HEK293 (cell line): Measurements from ENCODE around the gene VPS35L.

Experiments used
- CTCF ChIA-PET: fragments of 350-600 bp; formaldehyde crosslinking; extraction: SDS; loops from one replicate; lab custom pipeline; 2021; ENCODE audit warnings: antibody characterized with exemption; lab: Yijun Ruan, JAX
- POLR2A ChIA-PET: fragments of 300-600 bp; formaldehyde crosslinking; extraction: SDS; loops from one replicate; lab custom pipeline; 2020; ENCODE audit warnings: antibody characterized with exemption, inconsistent platforms; lab: Yijun Ruan, JAX
- H3K27ac ChIP-seq: fragments of 200-500 bp; sonication (Bioruptor generic); 2 replicates; pipeline ENCODE4 v1.5.1; 2014; ENCODE audit warnings: low read depth, low read length, control low read depth, inconsistent platforms; ENCODE audit errors: extremely low read depth
- H3K36me3 ChIP-seq, 2 experiments: fragments of 200-500 bp in 1 of 2; sonication (Bioruptor generic) in 1 of 2; 1 replicate in 1 of 2; 2 replicates in 1 of 2; pipeline ENCODE4 v1.5.1; 2014 to 2017; ENCODE audit warnings: inconsistent platforms in 2 of 2, low read length in 2 of 2; ENCODE audit not compliant: control insufficient read depth in 2 of 2, insufficient read depth in 1 of 2
- H3K4me1 ChIP-seq: fragments of 200-500 bp; sonication (Bioruptor generic); 2 replicates; pipeline ENCODE4 v1.5.1; 2014; ENCODE audit warnings: mild to moderate bottlenecking, low read length, inconsistent platforms; ENCODE audit not compliant: control insufficient read depth, insufficient read depth
- H3K4me3 ChIP-seq: 2 replicates; pipeline ENCODE4 v1.5.1; 2011; ENCODE audit warnings: low read depth, mild to moderate bottlenecking, control low read depth, low read length, moderate library complexity
- H3K9me3 ChIP-seq: fragments of 200-500 bp; sonication (Bioruptor generic); 2 replicates; pipeline ENCODE4 v1.5.1; 2014; ENCODE audit warnings: low read depth, low read length, inconsistent platforms; ENCODE audit not compliant: control insufficient read depth, insufficient read depth
- GLI4 ChIP-seq: fragments of 450-650 bp; formaldehyde crosslinking; IDR thresholded peaks from 2 replicates; pipeline ENCODE4 v1.5.1; 2016; ENCODE audit warnings: missing biosample characterization, missing genetic modification characterization
- OSR2 ChIP-seq: fragments of 450-650 bp; formaldehyde crosslinking; IDR thresholded peaks from 2 replicates; pipeline ENCODE4 v1.5.1; 2016; ENCODE audit warnings: missing biosample characterization, missing genetic modification characterization
- OVOL3 ChIP-seq: fragments of 450-650 bp; formaldehyde crosslinking; IDR thresholded peaks from 2 replicates; pipeline ENCODE4 v1.5.1; 2016; ENCODE audit warnings: missing biosample characterization, missing genetic modification characterization
- SP3 ChIP-seq: fragments of 450-650 bp; formaldehyde crosslinking; IDR thresholded peaks from 2 replicates; pipeline ENCODE4 v1.5.1; 2016; ENCODE audit warnings: missing biosample characterization, missing genetic modification characterization
- TRIM28 ChIP-seq: IDR thresholded peaks from 2 replicates; pipeline ENCODE4 v1.6.1; 2011; ENCODE audit warnings: low read length, control low read depth, borderline replicate concordance
- WT1 ChIP-seq: fragments of 450-650 bp; formaldehyde crosslinking; IDR thresholded peaks from 2 replicates; pipeline ENCODE4 v1.5.1; 2016; ENCODE audit warnings: missing biosample characterization, missing genetic modification characterization
- ZBTB21 ChIP-seq: fragments of 450-650 bp; formaldehyde crosslinking; IDR thresholded peaks from 2 replicates; pipeline ENCODE4 v1.5.1; 2017; ENCODE audit warnings: missing biosample characterization, missing genetic modification characterization
- ZBTB44 ChIP-seq: fragments of 450-650 bp; IDR thresholded peaks from 2 replicates; pipeline ENCODE4 v1.5.1; 2018; ENCODE audit warnings: missing biosample characterization, mild to moderate bottlenecking, missing genetic modification characterization
- ZBTB48 ChIP-seq: fragments of 450-650 bp; formaldehyde crosslinking; IDR thresholded peaks from 2 replicates; pipeline ENCODE4 v1.5.1; 2016; ENCODE audit warnings: missing biosample characterization, missing genetic modification characterization
- ZFP3 ChIP-seq: fragments of 450-650 bp; formaldehyde crosslinking; IDR thresholded peaks from 2 replicates; pipeline ENCODE4 v1.5.1; 2016; ENCODE audit warnings: low read depth, missing biosample characterization, missing genetic modification characterization
- ZFP69B ChIP-seq: fragments of 450-650 bp; formaldehyde crosslinking; IDR thresholded peaks from 2 replicates; pipeline ENCODE4 v1.5.1; 2016; ENCODE audit warnings: missing biosample characterization, missing genetic modification characterization
- ZNF133 ChIP-seq: fragments of 450-650 bp; formaldehyde crosslinking; IDR thresholded peaks from 2 replicates; pipeline ENCODE4 v1.5.1; 2016; ENCODE audit warnings: missing biosample characterization, missing genetic modification characterization
- ZNF155 ChIP-seq: fragments of 450-650 bp; formaldehyde crosslinking; IDR thresholded peaks from 2 replicates; pipeline ENCODE4 v1.5.1; 2016; ENCODE audit warnings: missing biosample characterization, missing genetic modification characterization
- ZNF175 ChIP-seq: fragments of 450-650 bp; formaldehyde crosslinking; IDR thresholded peaks from 2 replicates; pipeline ENCODE4 v1.5.1; 2016; ENCODE audit warnings: missing biosample characterization, missing genetic modification characterization
- ZNF23 ChIP-seq: fragments of 450-650 bp; formaldehyde crosslinking; IDR thresholded peaks from 2 replicates; pipeline ENCODE4 v1.5.1; 2016; ENCODE audit warnings: missing biosample characterization, missing genetic modification characterization, borderline replicate concordance
- ZNF394 ChIP-seq: fragments of 450-650 bp; formaldehyde crosslinking; IDR thresholded peaks from 2 replicates; pipeline ENCODE4 v1.5.1; 2016; ENCODE audit warnings: missing biosample characterization, missing genetic modification characterization, mild to moderate bottlenecking, moderate library complexity, borderline replicate concordance
- ZNF433 ChIP-seq: fragments of 450-650 bp; formaldehyde crosslinking; IDR thresholded peaks from 2 replicates; pipeline ENCODE4 v1.5.1; 2016; ENCODE audit warnings: missing biosample characterization, missing genetic modification characterization, low read depth
- ZNF488 ChIP-seq: fragments of 450-650 bp; formaldehyde crosslinking; IDR thresholded peaks from 2 replicates; pipeline ENCODE4 v1.5.1; 2016; ENCODE audit warnings: missing biosample characterization, missing genetic modification characterization
- ZNF529 ChIP-seq: fragments of 450-650 bp; formaldehyde crosslinking; IDR thresholded peaks from 2 replicates; pipeline ENCODE4 v1.5.1; 2017; ENCODE audit warnings: missing genetic modification characterization, missing biosample characterization; ENCODE audit not compliant: insufficient replicate concordance
- ZNF530 ChIP-seq: fragments of 450-650 bp; formaldehyde crosslinking; IDR thresholded peaks from 2 replicates; pipeline ENCODE4 v1.5.1; 2016; ENCODE audit warnings: low read depth, missing biosample characterization, missing genetic modification characterization
- ZNF561 ChIP-seq: fragments of 450-650 bp; IDR thresholded peaks from 2 replicates; pipeline ENCODE4 v1.5.1; 2018; ENCODE audit warnings: missing biosample characterization, missing genetic modification characterization, borderline replicate concordance
- ZNF624 ChIP-seq: fragments of 450-650 bp; formaldehyde crosslinking; IDR thresholded peaks from 2 replicates; pipeline ENCODE4 v1.5.1; 2017; ENCODE audit warnings: missing biosample characterization, missing genetic modification characterization
- ZNF645 ChIP-seq: fragments of 450-650 bp; formaldehyde crosslinking; IDR thresholded peaks from 2 replicates; pipeline ENCODE4; 2016; ENCODE audit warnings: missing biosample characterization, missing genetic modification characterization
- ZNF654 ChIP-seq: fragments of 450-650 bp; formaldehyde crosslinking; IDR thresholded peaks from 2 replicates; pipeline ENCODE4 v1.5.1; 2016; ENCODE audit warnings: low read depth, missing biosample characterization, missing genetic modification characterization
- ZNF692 ChIP-seq: fragments of 450-650 bp; formaldehyde crosslinking; IDR thresholded peaks from 2 replicates; pipeline ENCODE4 v1.5.1; 2016; ENCODE audit warnings: missing biosample characterization, missing genetic modification characterization
- ZNF791 ChIP-seq: fragments of 450-650 bp; formaldehyde crosslinking; IDR thresholded peaks from 2 replicates; pipeline ENCODE4 v1.5.1; 2016; ENCODE audit warnings: missing biosample characterization, missing genetic modification characterization

Gene VPS35L

GRCh38 chr16:19655242-19655777 lies 99.8 kb downstream of the VPS35L start:
- TF ChIP-seq OSR2: 0 out of 2 replicates have a peak, but pooled peaks have one; percentile 20
- peak; percentile 39; the same call in 1 of the 2 replicates for TF ChIP-seq ZBTB44 (tag by site-specific recombination)
- TF ChIP-seq WT1 (tag by site-specific recombination): peak; percentile 94
- no peak for TF ChIP-seq ZNF433 (tag by site-specific recombination)
- no peak overlapping the region for H3K4me3 ChIP-seq
- no peak overlapping the region for H3K27ac ChIP-seq
- no peaks in the 10 kb centered on the region for H3K4me1 ChIP-seq
- ChIA-PET CTCF (no interaction called here), POLR2A (no interaction called here)
- no peaks in the 10 kb centered on the region for H3K9me3 ChIP-seq
- peaks cover 8 to 29% of the 10 kb centered on the region in 2 experiments; a peak in 2 of 3 replicates for H3K36me3 ChIP-seq

- POLR2A ChIA-PET: no interaction called here
- CTCF ChIA-PET: no interaction called here
Measured at GRCh38 chr16:19657831-19658230, 102.3 kb downstream of the VPS35L start.

GRCh38 chr16:19659554-19659953 lies 104.1 kb downstream of the VPS35L start:
- CTCF ChIA-PET: no interaction called here
- Histone ChIP-seq H3K27ac (no peak overlapping the region), H3K4me3 (no peak overlapping the region), H3K36me3 (peaks cover 0 to 6% of the 10 kb centered on the region in 2 experiments; a peak in 2 of 3 replicates), H3K9me3 (no peaks in the 10 kb centered on the region), H3K4me1 (no peaks in the 10 kb centered on the region)
- POLR2A ChIA-PET: no interaction called here
- TF ChIP-seq ZNF791 (tag by site-specific recombination) (no peak), ZNF488 (no peak), ZNF645 (tag by site-specific recombination) (no peak), ZFP3 (no peak), ZNF529 (tag by site-specific recombination) (no peak), ZNF23 (tag by site-specific recombination) (no peak), ZFP69B (tag by site-specific recombination) (no peak), ZBTB48 (no peak), ZNF624 (tag by site-specific recombination) (no peak), SP3 (tag by site-specific recombination) (no peak), ZNF561 (tag by site-specific recombination) (no peak)

More at GRCh38 chr16:19657831-19658230, 102.3 kb downstream of the VPS35L start:
- no peak overlapping the region for H3K4me3 ChIP-seq
- peaks cover 3 to 22% of the 10 kb centered on the region in 2 experiments; a peak in 2 of 3 replicates for H3K36me3 ChIP-seq
- H3K9me3 ChIP-seq: no peaks in the 10 kb centered on the region
- no peak for TF ChIP-seq ZNF394 (tag by site-specific recombination)
- no peak for TF ChIP-seq OVOL3 (tag by site-specific recombination)
- TF ChIP-seq ZNF530 (tag by site-specific recombination): no peak
- TF ChIP-seq TRIM28: no peak
- TF ChIP-seq ZNF175 (tag by site-specific recombination): no peak
- TF ChIP-seq ZNF155 (tag by site-specific recombination): no peak
- no peak for TF ChIP-seq ZNF654 (tag by site-specific recombination)
- no peak for TF ChIP-seq ZFP3
- TF ChIP-seq ZNF133: no peak
- no peak for TF ChIP-seq GLI4 (tag by site-specific recombination)
- TF ChIP-seq ZNF561 (tag by site-specific recombination): no peak
- no peak for TF ChIP-seq ZBTB21
- no peak for TF ChIP-seq ZNF692
- TF ChIP-seq, all 188 proteins: peak for 0
- no peak overlapping the region for H3K27ac ChIP-seq
- H3K4me1 ChIP-seq: no peaks in the 10 kb centered on the region
